ENCODE measurements around the gene OR6V1. TPM values are rescaled to one million over a fixed set of nuclear protein-coding genes. Genes with fewer than 3 reads are reported as not detected.

OR6V1 gene
- polyA plus RNA-seq, 2 of the 4 experiments (the other 2 are of a cell fraction): not detected

GRCh38 chr7:143012409-143012808, 39.7 kb upstream of the OR6V1 start:
- POLR2A ChIA-PET: no interaction called here
- TF ChIP-seq HOXB5 (CRISPR knock-in tag; IDR thresholded peaks at IDR 0.05) (no peak), CHD2 (IDR thresholded peaks at IDR 0.05; ENCODE audit: low read length, partially characterized antibody) (no peak), BHLHE40 (IDR thresholded peaks at IDR 0.05; ENCODE audit: low read depth, low read length) (no peak), PHF8 (IDR thresholded peaks at IDR 0.05; ENCODE audit: borderline replicate concordance, low read depth) (no peak), HOXA7 (CRISPR knock-in tag; IDR thresholded peaks at IDR 0.05) (no peak), TP53 (CRISPR knock-in tag; IDR thresholded peaks at IDR 0.05) (no peak), HOXB13 (CRISPR knock-in tag; IDR thresholded peaks at IDR 0.05; ENCODE audit: low read depth) (no peak), MAFK (IDR thresholded peaks at IDR 0.05; ENCODE audit: partially characterized antibody) (no peak), USF2 (IDR thresholded peaks at IDR 0.05) (no peak), E2F6 (IDR thresholded peaks at IDR 0.05; ENCODE audit: borderline replicate concordance, low read depth) (no peak), ZFP36 (IDR thresholded peaks at IDR 0.05; ENCODE audit: borderline replicate concordance, partially characterized antibody) (no peak), FOSB (CRISPR knock-in tag; IDR thresholded peaks at IDR 0.05) (no peak), NPAS2 (CRISPR knock-in tag; IDR thresholded peaks at IDR 0.05; ENCODE audit: borderline replicate concordance) (no peak), CBX8 (IDR thresholded peaks at IDR 0.05) (no peak)
- TF ChIP-seq, protein P1, sequence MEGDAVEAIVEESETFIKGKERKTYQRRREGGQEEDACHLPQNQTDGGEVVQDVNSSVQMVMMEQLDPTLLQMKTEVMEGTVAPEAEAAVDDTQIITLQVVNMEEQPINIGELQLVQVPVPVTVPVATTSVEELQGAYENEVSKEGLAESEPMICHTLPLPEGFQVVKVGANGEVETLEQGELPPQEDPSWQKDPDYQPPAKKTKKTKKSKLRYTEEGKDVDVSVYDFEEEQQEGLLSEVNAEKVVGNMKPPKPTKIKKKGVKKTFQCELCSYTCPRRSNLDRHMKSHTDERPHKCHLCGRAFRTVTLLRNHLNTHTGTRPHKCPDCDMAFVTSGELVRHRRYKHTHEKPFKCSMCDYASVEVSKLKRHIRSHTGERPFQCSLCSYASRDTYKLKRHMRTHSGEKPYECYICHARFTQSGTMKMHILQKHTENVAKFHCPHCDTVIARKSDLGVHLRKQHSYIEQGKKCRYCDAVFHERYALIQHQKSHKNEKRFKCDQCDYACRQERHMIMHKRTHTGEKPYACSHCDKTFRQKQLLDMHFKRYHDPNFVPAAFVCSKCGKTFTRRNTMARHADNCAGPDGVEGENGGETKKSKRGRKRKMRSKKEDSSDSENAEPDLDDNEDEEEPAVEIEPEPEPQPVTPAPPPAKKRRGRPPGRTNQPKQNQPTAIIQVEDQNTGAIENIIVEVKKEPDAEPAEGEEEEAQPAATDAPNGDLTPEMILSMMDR (IDR thresholded peaks at IDR 0.05): no peak
- Histone ChIP-seq H3K9me3 (no peaks in the 10 kb centered on the region), H3K4me2 (no peak overlapping the region), H3K4me3 (no peak overlapping the region), H3K27ac (no peak overlapping the region; a peak in 1 of 6 replicates), H3K4me1 (peaks cover 13% of the 10 kb centered on the region; the same call in 2 of the 3 replicates)
- CTCF ChIA-PET: interaction anchor here (2.0 to 8.7 kb wide), 2 partner anchors 9 to 204 kb away, joined by 9 to 62 read pairs; no protein-coding TSS in a partner anchor
- FAIRE-seq (no peak), ATAC-seq (no peak), DNase-seq (ENCODE audit: low read depth in 1 of 2, low spot score in 1 of 2) (no peak)
- 86% methylated on average over 4 of the region's 4 CpGs for WGBS (ENCODE audit: missing lambda C conversion rate)

DNA sequence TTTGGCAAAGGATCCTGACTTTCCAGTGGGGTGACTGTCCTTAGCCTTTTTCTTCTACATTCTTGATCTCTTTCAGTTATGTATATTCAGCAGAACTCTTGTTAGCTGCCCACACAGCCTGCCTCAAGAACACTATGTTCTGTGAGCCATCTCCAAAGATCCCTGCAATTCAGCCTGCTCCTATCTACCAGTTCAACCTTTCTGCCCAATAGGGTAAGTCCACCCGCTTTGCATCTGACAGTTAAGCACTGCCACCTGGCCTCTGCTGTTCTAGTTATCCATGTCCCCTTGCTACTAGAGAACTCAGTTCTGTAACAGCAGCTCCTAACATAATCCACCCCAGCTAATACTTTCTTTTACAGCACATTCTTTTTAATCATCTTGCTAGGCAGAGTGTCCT, 38.7 kb upstream of the OR6V1 start:
- H3K4me2 ChIP-seq: peak overlapping the region; percentile 37; the same call in 2 of the 3 replicates
- FAIRE-seq: no peak
- POLR2A ChIA-PET: no interaction called here
- H3K4me1 ChIP-seq: peaks cover 13% of the 10 kb centered on the region; the same call in 2 of the 3 replicates
- H3K27ac ChIP-seq: peak overlapping the region in 1 of 2 experiments; percentile 26; a peak in 2 of 6 replicates
- CTCF ChIA-PET: interaction anchor here (8.7 kb wide), 1 partner anchor 202 kb away, joined by 62 read pairs; no protein-coding TSS in a partner anchor
- no peaks in the 10 kb centered on the region for H3K9me3 ChIP-seq
- WGBS (ENCODE audit: missing lambda C conversion rate): 85% methylated on average over 1 of the region's 1 CpG
- no peak for ATAC-seq
- no peak for DNase-seq (ENCODE audit: low read depth in 1 of 2, low spot score in 1 of 2)
- H3K4me3 ChIP-seq: no peak overlapping the region
- TF ChIP-seq, protein P2, sequence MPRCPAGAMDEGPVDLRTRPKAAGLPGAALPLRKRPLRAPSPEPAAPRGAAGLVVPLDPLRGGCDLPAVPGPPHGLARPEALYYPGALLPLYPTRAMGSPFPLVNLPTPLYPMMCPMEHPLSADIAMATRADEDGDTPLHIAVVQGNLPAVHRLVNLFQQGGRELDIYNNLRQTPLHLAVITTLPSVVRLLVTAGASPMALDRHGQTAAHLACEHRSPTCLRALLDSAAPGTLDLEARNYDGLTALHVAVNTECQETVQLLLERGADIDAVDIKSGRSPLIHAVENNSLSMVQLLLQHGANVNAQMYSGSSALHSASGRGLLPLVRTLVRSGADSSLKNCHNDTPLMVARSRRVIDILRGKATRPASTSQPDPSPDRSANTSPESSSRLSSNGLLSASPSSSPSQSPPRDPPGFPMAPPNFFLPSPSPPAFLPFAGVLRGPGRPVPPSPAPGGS (IDR thresholded peaks at IDR 0.05): no peak
- TF ChIP-seq JUNB (IDR thresholded peaks at IDR 0.05) (no peak), FOXS1 (CRISPR knock-in tag; IDR thresholded peaks at IDR 0.05) (no peak), CBX8 (IDR thresholded peaks at IDR 0.05) (no peak), HOXB13 (CRISPR knock-in tag; IDR thresholded peaks at IDR 0.05; ENCODE audit: low read depth) (no peak), FOSL2 (IDR thresholded peaks at IDR 0.05) (no peak), FOSL2 (CRISPR knock-in tag; IDR thresholded peaks at IDR 0.05) (no peak), CHD4 (IDR thresholded peaks at IDR 0.05; ENCODE audit: borderline replicate concordance) (no peak), ZSCAN20 (CRISPR knock-in tag; IDR thresholded peaks at IDR 0.05) (no peak), MAFK (IDR thresholded peaks at IDR 0.05; ENCODE audit: partially characterized antibody) (no peak), TFCP2L1 (CRISPR knock-in tag; IDR thresholded peaks at IDR 0.05) (no peak), RFX5 (IDR thresholded peaks at IDR 0.05) (no peak), ESRRA (IDR thresholded peaks at IDR 0.05; ENCODE audit: borderline replicate concordance, low read length) (no peak), EHMT2 (IDR thresholded peaks at IDR 0.05; ENCODE audit: low read depth) (no peak), NR3C1 (IDR thresholded peaks at IDR 0.05) (no peak), ZNF302 (CRISPR knock-in tag; IDR thresholded peaks at IDR 0.05) (no peak), EHF (CRISPR knock-in tag; IDR thresholded peaks at IDR 0.05) (no peak), FOSB (CRISPR knock-in tag; IDR thresholded peaks at IDR 0.05) (no peak)
- TF ChIP-seq, protein P3, sequence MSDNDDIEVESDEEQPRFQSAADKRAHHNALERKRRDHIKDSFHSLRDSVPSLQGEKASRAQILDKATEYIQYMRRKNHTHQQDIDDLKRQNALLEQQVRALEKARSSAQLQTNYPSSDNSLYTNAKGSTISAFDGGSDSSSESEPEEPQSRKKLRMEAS (IDR thresholded peaks at IDR 0.05): no peak
- TF ChIP-seq, protein P4, sequence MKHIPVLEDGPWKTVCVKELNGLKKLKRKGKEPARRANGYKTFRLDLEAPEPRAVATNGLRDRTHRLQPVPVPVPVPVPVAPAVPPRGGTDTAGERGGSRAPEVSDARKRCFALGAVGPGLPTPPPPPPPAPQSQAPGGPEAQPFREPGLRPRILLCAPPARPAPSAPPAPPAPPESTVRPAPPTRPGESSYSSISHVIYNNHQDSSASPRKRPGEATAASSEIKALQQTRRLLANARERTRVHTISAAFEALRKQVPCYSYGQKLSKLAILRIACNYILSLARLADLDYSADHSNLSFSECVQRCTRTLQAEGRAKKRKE (CRISPR knock-in tag; IDR thresholded peaks at IDR 0.05; ENCODE audit: low read depth): no peak

Data from A549 (cell line).